ENCODE data around the gene MAEA.

MAEA gene

DNA sequence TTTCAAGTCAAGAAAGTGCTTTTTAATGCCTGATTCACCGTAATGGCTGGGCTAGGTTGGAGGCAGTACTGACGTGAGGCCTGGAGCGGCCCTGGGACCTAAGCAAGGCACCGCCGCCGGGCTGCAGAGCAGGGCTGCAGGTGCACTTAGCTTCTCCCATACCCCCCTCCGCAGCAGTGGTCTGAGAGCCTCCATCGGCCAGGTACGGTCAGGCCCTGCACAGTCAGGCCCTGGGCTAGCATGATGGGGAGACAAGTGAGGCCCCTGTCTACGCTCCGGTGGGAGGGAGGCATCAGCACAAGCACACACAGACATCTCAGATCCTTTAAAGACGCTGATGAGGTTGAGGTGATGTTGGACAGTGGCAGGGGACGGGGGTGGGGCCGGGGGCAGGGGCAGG is 4.7 kb downstream of the MAEA start:
- DNase-seq (ENCODE audit: low spot score): no peak
- in situ Hi-C loops (cut with MboI; ENCODE audit: low pct_unique_long_range_greater_than_20kb, low sequenced_read_pairs, unreplicated experiment): no loop called here
- TF ChIP-seq CTCF (IDR thresholded peaks at IDR 0.05; ENCODE audit: extremely low read depth, insufficient read depth, missing control alignments): no peak

GRCh38 chr4:1294891-1295290 is 5.2 kb downstream of the MAEA start:
- in situ Hi-C loops (cut with MboI; ENCODE audit: low pct_unique_long_range_greater_than_20kb, low sequenced_read_pairs, unreplicated experiment): no loop called here
- TF ChIP-seq CTCF (IDR thresholded peaks at IDR 0.05; ENCODE audit: extremely low read depth, insufficient read depth, missing control alignments): no peak
- no peak for DNase-seq (ENCODE audit: low spot score)

DNA sequence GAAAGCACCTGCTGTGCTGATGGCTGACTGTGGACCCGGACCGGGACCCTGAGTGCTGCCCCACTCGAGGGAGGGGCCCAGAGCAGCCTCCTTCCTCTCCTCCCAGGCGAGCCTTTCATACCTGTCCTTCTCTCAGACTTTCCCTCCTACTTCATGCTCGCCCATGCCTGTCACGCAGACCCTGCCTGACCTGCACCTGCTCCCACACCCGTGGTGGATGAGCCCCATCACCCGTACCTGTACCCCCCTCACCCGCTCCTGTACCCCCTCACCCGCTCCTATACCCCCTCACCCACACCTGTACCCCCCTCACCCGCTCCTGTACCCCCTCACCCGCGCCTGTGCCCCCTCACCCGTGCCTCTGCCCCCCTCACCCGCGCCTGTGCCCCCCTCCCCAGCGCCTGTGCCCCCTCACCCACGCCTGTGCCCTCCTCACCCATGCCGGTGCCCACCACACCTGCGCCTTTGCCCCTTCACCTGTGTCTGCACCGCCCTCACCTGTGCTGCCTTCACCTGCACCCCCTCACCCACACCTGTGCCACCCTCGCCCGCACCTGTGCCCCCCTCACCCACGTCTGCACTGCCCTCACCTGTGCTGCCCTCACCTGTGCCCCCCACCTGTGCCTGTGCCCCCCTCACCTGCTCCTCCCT is 5.8 kb downstream of the MAEA start:
- in situ Hi-C loops (cut with MboI; ENCODE audit: low pct_unique_long_range_greater_than_20kb, low sequenced_read_pairs, unreplicated experiment): no loop called here
- TF ChIP-seq CTCF (IDR thresholded peaks at IDR 0.05; ENCODE audit: extremely low read depth, insufficient read depth, missing control alignments): no peak
- DNase-seq (ENCODE audit: low spot score): no peak

DNA sequence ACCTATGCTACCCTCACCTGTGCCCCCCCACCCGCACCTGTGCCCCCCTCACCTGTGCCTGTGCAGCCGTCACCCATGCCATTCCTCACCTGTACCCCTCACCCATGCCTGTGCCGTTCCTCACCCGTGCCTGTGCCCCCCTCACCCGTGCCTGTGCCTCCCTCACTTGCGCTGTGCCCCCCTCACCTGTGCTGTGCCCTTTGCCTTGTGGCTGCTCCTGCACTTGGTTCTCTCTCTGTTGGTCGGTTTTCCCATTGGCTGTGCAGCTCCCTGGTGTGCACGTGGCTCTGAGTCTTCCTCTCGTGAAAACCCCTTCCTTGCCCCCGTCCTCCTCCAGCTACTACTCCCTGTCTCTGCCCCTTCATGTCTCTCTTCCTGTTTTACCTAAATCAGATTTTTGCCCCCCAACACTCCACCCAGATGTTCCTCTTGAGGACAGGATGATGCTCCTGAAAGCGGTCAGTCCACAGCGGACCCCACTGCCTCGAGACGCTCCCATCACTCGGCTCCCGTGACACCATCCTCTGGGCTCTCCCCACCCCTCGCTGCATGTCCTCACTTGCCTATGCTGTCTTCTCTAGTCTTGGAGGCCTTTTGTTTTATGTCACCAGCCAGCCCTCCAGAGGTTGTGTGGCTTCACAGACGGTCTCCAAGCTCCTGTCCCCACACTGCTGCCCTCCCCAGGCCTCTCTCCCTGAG is 6.8 kb downstream of the MAEA start:
- in situ Hi-C loops (cut with MboI; ENCODE audit: low pct_unique_long_range_greater_than_20kb, low sequenced_read_pairs, unreplicated experiment): no loop called here
- peak; percentile 22 for DNase-seq (ENCODE audit: low spot score)
- TF ChIP-seq CTCF (IDR thresholded peaks at IDR 0.05; ENCODE audit: extremely low read depth, insufficient read depth, missing control alignments): no peak

DNA sequence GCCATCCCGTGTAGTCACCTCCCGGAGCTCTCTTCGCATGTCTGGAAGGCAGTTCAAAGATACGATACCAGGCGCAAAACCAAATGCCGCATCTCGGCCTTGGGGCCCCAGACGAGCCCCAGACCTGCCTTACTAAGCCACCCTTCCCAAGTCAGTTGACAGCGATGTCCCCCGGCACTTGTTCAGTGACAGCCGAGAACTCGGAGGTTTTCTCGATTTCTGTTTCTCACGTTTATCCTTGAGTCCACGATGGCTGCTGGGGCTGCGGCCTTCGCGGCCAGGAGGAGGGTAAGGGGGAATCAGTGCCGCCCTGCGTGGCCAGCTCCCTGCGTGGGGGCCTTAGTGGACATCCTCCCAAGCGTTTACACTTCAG is 7.3 kb downstream of the MAEA start:
- in situ Hi-C loops (cut with MboI; ENCODE audit: low pct_unique_long_range_greater_than_20kb, low sequenced_read_pairs, unreplicated experiment): no loop called here
- DNase-seq (ENCODE audit: low spot score): no peak
- no peak for TF ChIP-seq CTCF (IDR thresholded peaks at IDR 0.05; ENCODE audit: extremely low read depth, insufficient read depth, missing control alignments)

GRCh38 chr4:1297456-1298325 is 8.0 kb downstream of the MAEA start:
- no peak for DNase-seq (ENCODE audit: low spot score)
- no peak for TF ChIP-seq CTCF (IDR thresholded peaks at IDR 0.05; ENCODE audit: extremely low read depth, insufficient read depth, missing control alignments)
- in situ Hi-C loops (cut with MboI; ENCODE audit: low pct_unique_long_range_greater_than_20kb, low sequenced_read_pairs, unreplicated experiment): no loop called here

All from GM13977 (cell line).